ENCODE results near the gene CRTC1.

DNA sequence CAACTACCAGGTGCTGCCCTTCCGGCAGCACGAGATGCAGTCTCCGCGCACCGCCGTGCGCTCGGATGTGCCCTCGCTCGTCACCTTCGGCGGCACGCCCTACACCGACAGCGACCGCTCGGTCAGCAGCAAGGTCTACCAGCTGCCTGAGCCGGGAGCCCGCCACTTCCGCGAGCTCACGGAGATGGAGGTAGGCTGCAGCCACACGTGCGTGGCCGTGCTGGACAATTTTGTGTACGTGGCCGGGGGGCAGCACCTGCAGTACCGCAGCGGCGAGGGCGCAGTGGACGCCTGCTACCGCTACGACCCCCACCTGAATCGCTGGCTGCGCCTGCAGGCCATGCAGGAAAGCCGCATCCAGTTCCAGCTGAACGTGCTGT is 15.2 kb upstream of the CRTC1 start:
- TF ChIP-seq EP300 (IDR thresholded peaks at IDR 0.05) (no peak), POLR2AphosphoS5 (IDR thresholded peaks at IDR 0.05) (no peak), POLR2A (IDR thresholded peaks at IDR 0.05) (no peak)
- TF ChIP-seq, protein P1, sequence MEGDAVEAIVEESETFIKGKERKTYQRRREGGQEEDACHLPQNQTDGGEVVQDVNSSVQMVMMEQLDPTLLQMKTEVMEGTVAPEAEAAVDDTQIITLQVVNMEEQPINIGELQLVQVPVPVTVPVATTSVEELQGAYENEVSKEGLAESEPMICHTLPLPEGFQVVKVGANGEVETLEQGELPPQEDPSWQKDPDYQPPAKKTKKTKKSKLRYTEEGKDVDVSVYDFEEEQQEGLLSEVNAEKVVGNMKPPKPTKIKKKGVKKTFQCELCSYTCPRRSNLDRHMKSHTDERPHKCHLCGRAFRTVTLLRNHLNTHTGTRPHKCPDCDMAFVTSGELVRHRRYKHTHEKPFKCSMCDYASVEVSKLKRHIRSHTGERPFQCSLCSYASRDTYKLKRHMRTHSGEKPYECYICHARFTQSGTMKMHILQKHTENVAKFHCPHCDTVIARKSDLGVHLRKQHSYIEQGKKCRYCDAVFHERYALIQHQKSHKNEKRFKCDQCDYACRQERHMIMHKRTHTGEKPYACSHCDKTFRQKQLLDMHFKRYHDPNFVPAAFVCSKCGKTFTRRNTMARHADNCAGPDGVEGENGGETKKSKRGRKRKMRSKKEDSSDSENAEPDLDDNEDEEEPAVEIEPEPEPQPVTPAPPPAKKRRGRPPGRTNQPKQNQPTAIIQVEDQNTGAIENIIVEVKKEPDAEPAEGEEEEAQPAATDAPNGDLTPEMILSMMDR (IDR thresholded peaks at IDR 0.05): no peak
